Activated CD4-positive, alpha-beta memory T cell treated with anti-CD3 and anti-CD28 coated beads for 36 hours (primary cell): Measurements from ENCODE around the gene ELMOD1. TPM values are rescaled to one million over a fixed set of nuclear protein-coding genes. Genes with fewer than 3 reads are reported as not detected.

ENCODE experiments used
- CTCF ChIA-PET: fragments of 350-600 bp; sonication (Branson Sonifier 250); formaldehyde crosslinking; loops from one replicate; lab custom pipeline; 2021; ENCODE audit warnings: antibody characterized with exemption, inconsistent platforms; lab: Charles Lee
- POLR2A ChIA-PET: fragments of 350-600 bp; sonication (Branson Sonifier 250); formaldehyde crosslinking; loops from one replicate; lab custom pipeline; 2021; ENCODE audit warnings: antibody characterized with exemption; lab: Charles Lee
- DNase-seq: peaks from one replicate; pipeline ENCODE4 v3.0.0-alpha.2; 2020
- H3K27ac Mint-ChIP-seq: one replicate; pipeline ENCODE4 v1.8.0; 2021; ENCODE audit warnings: mixed read lengths
- H3K27me3 Mint-ChIP-seq: one replicate; pipeline ENCODE4 v1.8.0; 2021; ENCODE audit warnings: mixed read lengths
- H3K36me3 Mint-ChIP-seq: one replicate; pipeline ENCODE4 v1.8.0; 2021; ENCODE audit warnings: mixed read lengths
- H3K4me1 Mint-ChIP-seq: one replicate; pipeline ENCODE4 v1.8.0; 2021; ENCODE audit warnings: low read depth, mixed read lengths
- H3K4me3 Mint-ChIP-seq: one replicate; pipeline ENCODE4 v1.8.0; 2021; ENCODE audit warnings: mild to moderate bottlenecking, mixed read lengths
- H3K9me3 Mint-ChIP-seq: one replicate; pipeline ENCODE4 v1.8.0; 2021; ENCODE audit warnings: mixed read lengths
- intact Hi-C: fragments of 100-400 bp; cut with micrococcal nuclease; formaldehyde crosslinking; loops from one replicate; pipeline ENCODE4 v1.15.1; 2023
- total RNA-seq, 2 experiments: library from RNA; stranded (reverse); gene quantifications; one replicate each; pipeline ENCODE4 v1.2.3, GENCODE V29; 2021

ELMOD1 gene
- total RNA-seq, 2 experiments from 2014 or later: 0.12 TPM; not detected in 1

- Mint-ChIP-seq H3K4me3 (no peak overlapping the region), H3K27me3 (peaks cover 31% of the 10 kb centered on the region), H3K4me1 (no peaks in the 10 kb centered on the region), H3K36me3 (no peaks in the 10 kb centered on the region), H3K27ac (no peak overlapping the region), H3K9me3 (peaks cover 6% of the 10 kb centered on the region)
- POLR2A ChIA-PET: no interaction called here
- CTCF ChIA-PET: interaction anchor here (1.2 to 1.8 kb wide), 2 partner anchors 20 to 106 kb away, joined by 3 to 6 read pairs; no protein-coding TSS in a partner anchor
- DNase-seq: no peak
- intact Hi-C loops: no loop called here
Observed at GRCh38 chr11:107583629-107584195, 7.2 kb upstream of the ELMOD1 start.

DNA sequence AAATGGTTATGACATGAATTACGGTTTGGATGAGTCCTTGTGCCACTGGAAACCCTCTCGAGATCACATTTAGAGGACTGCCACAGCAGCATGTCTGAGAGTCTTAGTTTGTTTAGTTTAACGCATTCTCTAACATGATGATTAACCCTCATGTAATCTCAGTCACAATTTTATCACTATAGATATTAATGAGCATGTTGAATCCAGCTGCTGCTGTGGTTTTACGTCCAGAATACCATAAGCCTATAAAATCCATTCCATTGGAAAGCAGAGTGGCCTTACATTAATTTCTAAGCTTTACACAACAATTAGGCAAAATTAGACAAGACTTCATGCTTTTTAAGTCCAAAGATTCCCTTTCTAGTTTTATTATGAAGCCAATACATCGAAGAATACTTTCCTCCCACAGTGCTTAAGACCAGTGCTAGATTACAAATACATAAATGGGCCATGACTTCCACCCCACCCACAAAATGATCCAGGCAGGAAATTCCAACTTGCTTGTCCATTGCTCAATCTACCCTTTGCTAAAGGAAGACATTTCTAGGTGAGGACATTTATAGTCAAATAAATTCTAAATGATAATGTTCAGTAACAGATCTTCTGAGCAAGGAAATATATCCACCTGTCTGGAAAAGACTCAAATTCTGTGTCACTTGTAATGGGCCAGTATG, 3.5 kb upstream of the ELMOD1 start:
- ChIA-PET POLR2A (no interaction called here), CTCF (interaction anchor here (1.9 kb wide), 1 partner anchor 11 kb away, joined by 5 read pairs; no protein-coding TSS in a partner anchor)
- Mint-ChIP-seq H3K9me3 (no peaks in the 10 kb centered on the region), H3K36me3 (no peaks in the 10 kb centered on the region), H3K27me3 (peaks cover 57% of the 10 kb centered on the region), H3K4me3 (no peak overlapping the region), H3K27ac (no peak overlapping the region), H3K4me1 (peaks cover 20% of the 10 kb centered on the region)
- no peak for DNase-seq
- intact Hi-C loops: no loop called here

GRCh38 chr11:107591378-107592230, 657 bp downstream of the ELMOD1 start:
- H3K4me1 Mint-ChIP-seq: peaks cover 26% of the 10 kb centered on the region
- POLR2A ChIA-PET: interaction anchor here (1.0 kb wide), 1 partner anchor 29 kb away, joined by 4 read pairs; no protein-coding TSS in a partner anchor
- H3K4me3 Mint-ChIP-seq: peak overlapping the region; percentile 76
- CTCF ChIA-PET: interaction anchor here (0.6 to 3.1 kb wide), 8 partner anchors 15 to 208 kb away, joined by 3 to 11 read pairs (median 3); no protein-coding TSS in a partner anchor
- H3K27me3 Mint-ChIP-seq: peaks cover 75% of the 10 kb centered on the region
- no peak overlapping the region for H3K27ac Mint-ChIP-seq
- no peaks in the 10 kb centered on the region for H3K36me3 Mint-ChIP-seq
- peak; percentile 66 for DNase-seq
- H3K9me3 Mint-ChIP-seq: no peaks in the 10 kb centered on the region
- intact Hi-C loops: loop anchor here (1.0 kb wide), 3 partner anchors 26 to 194 kb away; partner anchors contain the start of gene ALKBH8

GRCh38 chr11:107592231-107592590, 1.3 kb downstream of the ELMOD1 start:
- no peak overlapping the region for H3K27ac Mint-ChIP-seq
- peaks cover 73% of the 10 kb centered on the region for H3K27me3 Mint-ChIP-seq
- intact Hi-C loops: loop anchor here (1.0 kb wide), 3 partner anchors 27 to 193 kb away; partner anchors contain the start of gene ALKBH8
- no peak for DNase-seq
- peaks cover 26% of the 10 kb centered on the region for H3K4me1 Mint-ChIP-seq
- H3K36me3 Mint-ChIP-seq: no peaks in the 10 kb centered on the region
- ChIA-PET POLR2A (interaction anchor here (1.0 kb wide), 1 partner anchor 29 kb away, joined by 4 read pairs; no protein-coding TSS in a partner anchor), CTCF (interaction anchor here (0.6 to 3.1 kb wide), 7 partner anchors 16 to 208 kb away, joined by 3 to 11 read pairs (median 3); no protein-coding TSS in a partner anchor)
- peak overlapping the region; percentile 76 for H3K4me3 Mint-ChIP-seq
- no peaks in the 10 kb centered on the region for H3K9me3 Mint-ChIP-seq

DNA sequence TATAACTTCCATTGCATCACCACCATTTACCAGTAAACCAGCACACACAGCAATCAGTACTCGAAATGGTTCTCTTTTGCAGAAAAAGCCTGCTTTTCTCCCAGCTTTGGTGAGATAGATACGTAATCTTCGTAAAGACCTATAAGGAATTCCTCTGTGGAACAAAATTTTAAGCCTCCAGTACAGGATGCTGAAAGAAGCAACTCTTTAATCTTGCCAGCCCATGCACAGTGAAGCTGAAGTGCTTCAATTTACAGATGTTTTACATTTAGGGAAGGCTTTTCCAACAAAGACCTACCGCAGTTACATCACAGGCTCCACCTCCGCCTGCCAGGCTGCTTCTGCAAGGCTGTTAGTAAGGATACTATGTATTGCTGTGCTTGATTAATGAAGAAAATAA, 1.9 kb downstream of the ELMOD1 start:
- Mint-ChIP-seq H3K4me3 (no peak overlapping the region), H3K27ac (no peak overlapping the region), H3K36me3 (no peaks in the 10 kb centered on the region), H3K27me3 (peaks cover 71% of the 10 kb centered on the region), H3K9me3 (no peaks in the 10 kb centered on the region), H3K4me1 (peaks cover 26% of the 10 kb centered on the region)
- DNase-seq: no peak
- POLR2A ChIA-PET: no interaction called here
- intact Hi-C loops: loop anchor here (1.0 kb wide), 3 partner anchors 28 to 192 kb away; partner anchors contain the start of gene ALKBH8
- CTCF ChIA-PET: interaction anchor here (1.5 to 1.6 kb wide), 2 partner anchors 16 to 29 kb away, joined by 4 to 5 read pairs; no protein-coding TSS in a partner anchor

GRCh38 chr11:107593951-107594350, 3.0 kb downstream of the ELMOD1 start:
- Mint-ChIP-seq H3K36me3 (no peaks in the 10 kb centered on the region), H3K9me3 (no peaks in the 10 kb centered on the region), H3K4me3 (no peak overlapping the region), H3K4me1 (peaks cover 26% of the 10 kb centered on the region), H3K27me3 (peaks cover 67% of the 10 kb centered on the region), H3K27ac (no peak overlapping the region)
- DNase-seq: no peak
- intact Hi-C loops: no loop called here
- POLR2A ChIA-PET: no interaction called here
- CTCF ChIA-PET: interaction anchor here (1.0 to 1.5 kb wide), 3 partner anchors 30 to 147 kb away, joined by 3 to 4 read pairs (median 4); no protein-coding TSS in a partner anchor

DNA sequence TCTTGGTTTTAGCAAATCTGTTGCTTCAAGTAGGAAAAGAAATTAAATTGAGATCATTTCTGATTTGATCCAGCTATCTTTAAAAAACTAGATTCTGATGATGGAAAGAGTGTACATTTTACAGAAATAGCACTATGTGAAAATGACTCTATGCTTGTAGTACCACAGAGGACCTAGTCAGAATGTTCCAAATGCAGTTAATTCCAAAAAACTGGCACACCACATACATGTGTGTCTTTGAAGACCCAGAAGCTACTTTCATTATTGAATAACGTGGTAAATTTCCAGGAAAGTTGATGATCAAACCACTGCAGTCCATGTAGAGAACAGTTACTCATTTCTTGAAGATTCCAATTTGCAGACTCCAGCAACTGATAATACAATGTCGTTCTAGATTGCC, 3.8 kb downstream of the ELMOD1 start:
- Mint-ChIP-seq H3K4me1 (peaks cover 24% of the 10 kb centered on the region), H3K27me3 (peaks cover 60% of the 10 kb centered on the region), H3K36me3 (no peaks in the 10 kb centered on the region), H3K4me3 (no peak overlapping the region), H3K9me3 (no peaks in the 10 kb centered on the region), H3K27ac (no peak overlapping the region)
- ChIA-PET POLR2A (no interaction called here), CTCF (interaction anchor here (1.0 to 1.2 kb wide), 2 partner anchors 94 to 146 kb away, joined by 3 to 4 read pairs; no protein-coding TSS in a partner anchor)
- no peak for DNase-seq
- intact Hi-C loops: no loop called here

GRCh38 chr11:107598225-107599139, 7.5 kb downstream of the ELMOD1 start:
- intact Hi-C loops: no loop called here
- DNase-seq: peak; percentile 29
- H3K9me3 Mint-ChIP-seq: no peaks in the 10 kb centered on the region
- ChIA-PET POLR2A (no interaction called here), CTCF (interaction anchor here (0.7 to 1.5 kb wide), 2 partner anchors 50 to 91 kb away, joined by 3 read pairs; no protein-coding TSS in a partner anchor)
- H3K27ac Mint-ChIP-seq: no peak overlapping the region
- H3K4me3 Mint-ChIP-seq: no peak overlapping the region
- no peaks in the 10 kb centered on the region for H3K36me3 Mint-ChIP-seq
- H3K4me1 Mint-ChIP-seq: no peaks in the 10 kb centered on the region
- H3K27me3 Mint-ChIP-seq: peaks cover 45% of the 10 kb centered on the region

DNA sequence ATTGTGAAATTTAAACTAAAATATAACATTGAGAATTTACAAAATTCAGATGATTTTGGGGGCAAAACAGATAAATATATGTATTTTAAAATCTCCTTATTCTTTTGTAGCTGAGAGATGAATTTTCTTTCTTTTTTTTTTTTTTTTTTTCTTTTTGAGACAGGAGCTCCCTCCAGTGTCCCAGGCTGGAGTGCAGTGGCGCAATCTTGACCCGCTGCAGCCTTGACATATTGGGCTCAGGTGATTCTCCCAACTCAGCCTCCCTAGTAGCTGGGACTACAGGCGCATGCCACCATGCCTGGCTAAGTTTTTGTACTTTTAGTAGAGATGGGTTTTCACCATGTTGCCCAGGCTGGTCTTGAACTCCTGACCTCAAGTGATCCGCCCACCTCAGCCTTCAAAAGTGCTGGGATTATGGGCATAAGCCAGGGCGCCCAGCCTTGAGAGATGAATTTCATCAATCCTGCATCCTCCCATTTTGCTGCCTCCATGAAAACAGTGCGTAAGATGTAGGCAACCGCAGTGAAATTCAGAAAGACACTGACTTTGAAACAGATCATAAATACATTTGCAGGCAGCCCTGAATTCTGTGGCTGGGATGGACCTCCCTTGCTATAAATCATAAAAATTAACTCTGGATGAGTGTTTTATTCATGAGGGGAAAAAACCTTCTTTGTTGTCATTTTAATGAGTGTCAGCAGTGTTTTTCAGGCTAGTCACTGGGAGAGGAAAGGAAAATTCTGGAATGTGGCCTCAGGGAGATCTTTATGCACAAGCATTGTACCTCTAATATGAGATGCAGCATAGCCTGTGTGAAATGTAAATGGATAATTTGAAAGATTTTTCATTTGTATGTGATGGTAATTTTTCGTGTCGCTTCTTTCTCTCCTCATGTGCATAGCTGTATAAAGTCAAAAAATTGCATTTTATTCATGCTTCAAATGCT, 14.4 kb downstream of the ELMOD1 start:
- CTCF ChIA-PET: interaction anchor here (0.5 to 1.0 kb wide), 2 partner anchors 29 to 473 kb away, joined by 3 read pairs; no protein-coding TSS in a partner anchor
- Mint-ChIP-seq H3K36me3 (no peaks in the 10 kb centered on the region), H3K9me3 (no peaks in the 10 kb centered on the region), H3K27ac (no peak overlapping the region), H3K27me3 (peaks cover 50% of the 10 kb centered on the region), H3K4me1 (no peaks in the 10 kb centered on the region), H3K4me3 (no peak overlapping the region)
- intact Hi-C loops: no loop called here
- no peak for DNase-seq
- POLR2A ChIA-PET: no interaction called here

DNA sequence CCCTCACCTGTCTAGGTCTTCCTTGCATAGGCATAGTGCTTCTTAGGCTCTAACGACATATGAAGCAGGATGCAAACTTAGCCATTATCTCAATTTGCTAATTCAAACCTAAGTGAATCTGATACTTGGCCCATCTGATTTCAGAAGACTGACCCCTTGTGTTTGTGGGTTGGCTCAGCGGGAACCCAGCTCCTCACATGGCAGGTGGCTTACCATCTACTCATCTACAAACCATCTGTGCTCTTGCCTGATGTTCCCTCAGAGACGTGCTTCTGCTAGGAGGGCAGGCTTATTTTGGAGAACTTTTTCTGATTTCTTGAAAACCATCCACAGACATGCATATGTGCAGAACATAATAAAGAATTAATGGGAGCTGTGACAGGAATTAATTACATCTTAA, 15.2 kb downstream of the ELMOD1 start:
- Mint-ChIP-seq H3K27me3 (peaks cover 49% of the 10 kb centered on the region), H3K36me3 (no peaks in the 10 kb centered on the region), H3K4me1 (no peaks in the 10 kb centered on the region), H3K27ac (no peak overlapping the region), H3K9me3 (no peaks in the 10 kb centered on the region), H3K4me3 (no peak overlapping the region)
- intact Hi-C loops: no loop called here
- no peak for DNase-seq
- ChIA-PET CTCF (no interaction called here), POLR2A (no interaction called here)
